WTC11 (cell line): ENCODE results near the gene CNPY3. TPM values are rescaled to one million over a fixed set of nuclear protein-coding genes. Genes with fewer than 3 reads are reported as not detected.

Experiments used
- ATAC-seq: fragments of 200-7000 bp; cut with Tn5 transposase; 2 replicates; pipeline ENCODE4 v1.10.0; 2021; ENCODE audit warnings: mild to moderate bottlenecking, moderate library complexity
- CTCF ChIA-PET: fragments of 300-600 bp; sonication (Branson Sonifier 250); formaldehyde crosslinking; loops from one replicate; lab custom pipeline; 2021; ENCODE audit warnings: antibody characterized with exemption; lab: Charles Lee
- POLR2A ChIA-PET: fragments of 350-600 bp; sonication (Branson Sonifier 250); formaldehyde crosslinking; loops from one replicate; lab custom pipeline; 2021; ENCODE audit warnings: antibody characterized with exemption; lab: Charles Lee
- DNase-seq: peaks from one replicate; pipeline ENCODE4 v3.0.0; 2021; ENCODE audit warnings: low spot score
- H3K27ac Mint-ChIP-seq: 2 replicates; pipeline ENCODE4 v1.8.0; 2021; ENCODE audit warnings: mixed read lengths
- H3K27me3 Mint-ChIP-seq: 2 replicates; pipeline ENCODE4 v1.8.0; 2021; ENCODE audit warnings: low read depth, mild to moderate bottlenecking, moderate library complexity, mixed read lengths
- H3K36me3 Mint-ChIP-seq: 2 replicates; pipeline ENCODE4 v1.8.0; 2021; ENCODE audit warnings: mixed read lengths
- H3K4me1 Mint-ChIP-seq: 2 replicates; pipeline ENCODE4 v1.8.0; 2022; ENCODE audit warnings: mixed read lengths
- H3K4me3 Mint-ChIP-seq: 2 replicates; pipeline ENCODE4 v1.8.0; 2021; ENCODE audit warnings: mild to moderate bottlenecking, moderate library complexity, mixed read lengths
- H3K9me3 Mint-ChIP-seq: 2 replicates; pipeline ENCODE4 v1.8.0; 2021; ENCODE audit warnings: mixed read lengths
- CBFB ChIP-seq: sonication (generic); formaldehyde crosslinking; IDR thresholded peaks from 2 replicates; pipeline ENCODE4 v1.8.1; 2022; ENCODE audit warnings: mild to moderate bottlenecking, low read depth, missing genetic modification reagents
- ESRRA ChIP-seq: sonication (generic); formaldehyde crosslinking; IDR thresholded peaks from 2 replicates; pipeline ENCODE4 v1.8.1; 2022; ENCODE audit warnings: mild to moderate bottlenecking, missing genetic modification reagents, borderline replicate concordance
- ETV6 ChIP-seq: sonication (generic); formaldehyde crosslinking; IDR thresholded peaks from 2 replicates; pipeline ENCODE4 v1.8.1; 2022; ENCODE audit warnings: mild to moderate bottlenecking, missing genetic modification reagents
- FOXJ3 ChIP-seq: sonication (generic); formaldehyde crosslinking; IDR thresholded peaks from 2 replicates; pipeline ENCODE4 v1.9.0; 2021; ENCODE audit warnings: missing genetic modification reagents, mild to moderate bottlenecking, borderline replicate concordance
- FOXK1 ChIP-seq: sonication (generic); formaldehyde crosslinking; IDR thresholded peaks from 2 replicates; pipeline ENCODE4 v1.8.0; 2022; ENCODE audit warnings: mild to moderate bottlenecking, moderate library complexity, missing genetic modification reagents
- GABPB1 ChIP-seq: sonication (generic); formaldehyde crosslinking; IDR thresholded peaks from 2 replicates; pipeline ENCODE4 v1.8.1; 2023; ENCODE audit warnings: mild to moderate bottlenecking, missing genetic modification reagents
- HMGA2 ChIP-seq: fragments of 250-450 bp; sonication (Bioruptor Pico); IDR thresholded peaks from 2 replicates; pipeline ENCODE4 v1.4.0; 2021; ENCODE audit warnings: mild to moderate bottlenecking, moderate library complexity
- JUN ChIP-seq: sonication (generic); formaldehyde crosslinking; IDR thresholded peaks from 2 replicates; pipeline ENCODE4 v1.8.0; 2023; ENCODE audit warnings: mild to moderate bottlenecking, missing genetic modification reagents
- KAT7 ChIP-seq: sonication (generic); formaldehyde crosslinking; IDR thresholded peaks from 2 replicates; pipeline ENCODE4 v1.8.1; 2023; ENCODE audit warnings: missing genetic modification reagents, mild to moderate bottlenecking, borderline replicate concordance
- MXD4 ChIP-seq: fragments of 250-450 bp; sonication (Bioruptor Pico); IDR thresholded peaks from 2 replicates; pipeline ENCODE4 v1.8.0; 2021; ENCODE audit warnings: mild to moderate bottlenecking, moderate library complexity, borderline replicate concordance
- NFATC4 ChIP-seq: fragments of 250-450 bp; sonication (Bioruptor Pico); IDR thresholded peaks from 2 replicates; pipeline ENCODE4 v1.9.0; 2021; ENCODE audit warnings: mild to moderate bottlenecking
- NFE2L1 ChIP-seq: sonication (generic); formaldehyde crosslinking; IDR thresholded peaks from 2 replicates; pipeline ENCODE4 v1.8.1; 2023; ENCODE audit warnings: missing genetic modification reagents
- NR1H2 ChIP-seq: sonication (generic); formaldehyde crosslinking; IDR thresholded peaks from 2 replicates; pipeline ENCODE4 v1.9.0; 2021; ENCODE audit warnings: mild to moderate bottlenecking, moderate library complexity, missing genetic modification reagents
- NR3C1 ChIP-seq: sonication (generic); formaldehyde crosslinking; conservative IDR thresholded peaks from 2 replicates; pipeline ENCODE4 v1.8.1; 2023; ENCODE audit warnings: low read depth, mild to moderate bottlenecking, missing genetic modification reagents
- ZNF263 ChIP-seq: sonication (generic); formaldehyde crosslinking; IDR thresholded peaks from 2 replicates; pipeline ENCODE4 v1.8.1; 2022; ENCODE audit warnings: low read depth, mild to moderate bottlenecking, moderate library complexity, missing genetic modification reagents
- ZNF317 ChIP-seq: sonication (generic); formaldehyde crosslinking; IDR thresholded peaks from 2 replicates; pipeline ENCODE4 v1.8.1; 2023; ENCODE audit warnings: low read depth, mild to moderate bottlenecking, moderate library complexity, missing genetic modification reagents, borderline replicate concordance
- ZNF396 ChIP-seq: fragments of 250-450 bp; sonication (Bioruptor Pico); IDR thresholded peaks from 2 replicates; pipeline ENCODE4 v1.8.0; 2021; ENCODE audit warnings: mild to moderate bottlenecking, moderate library complexity, borderline replicate concordance
- ZNF423 ChIP-seq: fragments of 250-450 bp; sonication (Bioruptor Pico); IDR thresholded peaks from 2 replicates; pipeline ENCODE4 v2.1.2; 2022; ENCODE audit warnings: mild to moderate bottlenecking, moderate library complexity
- total RNA-seq: library from RNA; stranded (reverse); gene quantifications from 3 replicates; pipeline ENCODE4 v1.2.3, GENCODE V29; 2021
- TF ChIP-seq, protein P1 (sequence below): sonication (generic); formaldehyde crosslinking; IDR thresholded peaks from 2 replicates; pipeline ENCODE4 v1.8.0; 2022; ENCODE audit warnings: missing genetic modification reagents
- TF ChIP-seq, protein P2 (sequence below): fragments of 250-450 bp; sonication (Bioruptor Pico); IDR thresholded peaks from 2 replicates; pipeline ENCODE4 v1.9.0; 2021; ENCODE audit warnings: moderate library complexity, mild to moderate bottlenecking, inconsistent platforms, borderline replicate concordance
- TF ChIP-seq, protein P3 (sequence below): sonication (generic); formaldehyde crosslinking; IDR thresholded peaks from 2 replicates; pipeline ENCODE4 v1.8.1; 2022; ENCODE audit warnings: mild to moderate bottlenecking, missing genetic modification reagents, moderate library complexity, borderline replicate concordance
- TF ChIP-seq, protein P4 (sequence below): sonication (generic); formaldehyde crosslinking; IDR thresholded peaks from 2 replicates; pipeline ENCODE4 v1.8.0; 2023; ENCODE audit warnings: missing genetic modification reagents, mild to moderate bottlenecking, borderline replicate concordance
- TF ChIP-seq, protein P5 (sequence below): sonication (generic); formaldehyde crosslinking; IDR thresholded peaks from 2 replicates; pipeline ENCODE4 v1.8.1; 2022; ENCODE audit warnings: low read depth, mild to moderate bottlenecking, moderate library complexity, missing genetic modification reagents, borderline replicate concordance

The CNPY3 gene
- total RNA-seq, 1 experiment from 2014 or later: 67.0 TPM

DNA sequence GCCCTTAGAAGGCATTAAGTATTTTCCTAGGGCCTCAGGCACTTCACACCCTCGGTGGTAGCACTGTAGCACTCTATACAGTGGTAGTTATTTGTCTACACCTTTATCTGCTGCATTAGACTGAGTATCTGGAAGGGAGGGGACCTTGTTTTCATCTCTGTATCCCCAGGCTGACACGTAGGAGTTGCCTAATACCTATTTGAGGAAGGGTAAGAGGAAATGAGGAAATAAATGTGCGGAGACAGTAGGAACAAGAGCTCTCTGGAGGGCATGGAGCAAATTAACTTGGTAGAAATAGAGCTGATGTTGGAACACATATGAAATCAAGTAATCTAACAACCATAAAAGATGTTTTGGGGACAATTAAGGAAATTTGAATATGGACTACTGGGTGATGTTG is 3.9 kb downstream of the CNPY3 start:
- ATAC-seq (no peak), DNase-seq (no peak)
- Mint-ChIP-seq H3K9me3 (no peaks in the 10 kb centered on the region), H3K36me3 (peaks cover 47% of the 10 kb centered on the region), H3K4me3 (no peak overlapping the region), H3K27ac (peak overlapping the region; percentile 11; the same call in 1 of the 2 replicates), H3K27me3 (peaks cover 2% of the 10 kb centered on the region; the same call in 1 of the 2 replicates), H3K4me1 (peaks cover 33% of the 10 kb centered on the region)
- TF ChIP-seq KAT7 (CRISPR knock-in tag): no peak
- no peak for TF ChIP-seq HMGA2 (CRISPR knock-in tag)
- TF ChIP-seq FOXJ3 (CRISPR knock-in tag): no peak
- no peak for TF ChIP-seq NFE2L1 (CRISPR knock-in tag)
- no peak for TF ChIP-seq ETV6 (CRISPR knock-in tag)
- TF ChIP-seq, protein P1, sequence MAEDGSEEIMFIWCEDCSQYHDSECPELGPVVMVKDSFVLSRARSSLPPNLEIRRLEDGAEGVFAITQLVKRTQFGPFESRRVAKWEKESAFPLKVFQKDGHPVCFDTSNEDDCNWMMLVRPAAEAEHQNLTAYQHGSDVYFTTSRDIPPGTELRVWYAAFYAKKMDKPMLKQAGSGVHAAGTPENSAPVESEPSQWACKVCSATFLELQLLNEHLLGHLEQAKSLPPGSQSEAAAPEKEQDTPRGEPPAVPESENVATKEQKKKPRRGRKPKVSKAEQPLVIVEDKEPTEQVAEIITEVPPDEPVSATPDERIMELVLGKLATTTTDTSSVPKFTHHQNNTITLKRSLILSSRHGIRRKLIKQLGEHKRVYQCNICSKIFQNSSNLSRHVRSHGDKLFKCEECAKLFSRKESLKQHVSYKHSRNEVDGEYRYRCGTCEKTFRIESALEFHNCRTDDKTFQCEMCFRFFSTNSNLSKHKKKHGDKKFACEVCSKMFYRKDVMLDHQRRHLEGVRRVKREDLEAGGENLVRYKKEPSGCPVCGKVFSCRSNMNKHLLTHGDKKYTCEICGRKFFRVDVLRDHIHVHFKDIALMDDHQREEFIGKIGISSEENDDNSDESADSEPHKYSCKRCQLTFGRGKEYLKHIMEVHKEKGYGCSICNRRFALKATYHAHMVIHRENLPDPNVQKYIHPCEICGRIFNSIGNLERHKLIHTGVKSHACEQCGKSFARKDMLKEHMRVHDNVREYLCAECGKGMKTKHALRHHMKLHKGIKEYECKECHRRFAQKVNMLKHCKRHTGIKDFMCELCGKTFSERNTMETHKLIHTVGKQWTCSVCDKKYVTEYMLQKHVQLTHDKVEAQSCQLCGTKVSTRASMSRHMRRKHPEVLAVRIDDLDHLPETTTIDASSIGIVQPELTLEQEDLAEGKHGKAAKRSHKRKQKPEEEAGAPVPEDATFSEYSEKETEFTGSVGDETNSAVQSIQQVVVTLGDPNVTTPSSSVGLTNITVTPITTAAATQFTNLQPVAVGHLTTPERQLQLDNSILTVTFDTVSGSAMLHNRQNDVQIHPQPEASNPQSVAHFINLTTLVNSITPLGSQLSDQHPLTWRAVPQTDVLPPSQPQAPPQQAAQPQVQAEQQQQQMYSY (CRISPR knock-in tag): no peak
- TF ChIP-seq CBFB (CRISPR knock-in tag): no peak
- no peak for TF ChIP-seq GABPB1 (CRISPR knock-in tag)
- no peak for TF ChIP-seq NFATC4
- TF ChIP-seq, protein P2, sequence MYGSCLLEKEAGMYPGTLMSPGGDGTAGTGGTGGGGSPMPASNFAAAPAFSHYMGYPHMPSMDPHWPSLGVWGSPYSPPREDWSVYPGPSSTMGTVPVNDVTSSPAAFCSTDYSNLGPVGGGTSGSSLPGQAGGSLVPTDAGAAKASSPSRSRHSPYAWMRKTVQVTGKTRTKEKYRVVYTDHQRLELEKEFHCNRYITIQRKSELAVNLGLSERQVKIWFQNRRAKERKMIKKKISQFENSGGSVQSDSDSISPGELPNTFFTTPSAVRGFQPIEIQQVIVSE (CRISPR knock-in tag): no peak
- TF ChIP-seq, protein P3, sequence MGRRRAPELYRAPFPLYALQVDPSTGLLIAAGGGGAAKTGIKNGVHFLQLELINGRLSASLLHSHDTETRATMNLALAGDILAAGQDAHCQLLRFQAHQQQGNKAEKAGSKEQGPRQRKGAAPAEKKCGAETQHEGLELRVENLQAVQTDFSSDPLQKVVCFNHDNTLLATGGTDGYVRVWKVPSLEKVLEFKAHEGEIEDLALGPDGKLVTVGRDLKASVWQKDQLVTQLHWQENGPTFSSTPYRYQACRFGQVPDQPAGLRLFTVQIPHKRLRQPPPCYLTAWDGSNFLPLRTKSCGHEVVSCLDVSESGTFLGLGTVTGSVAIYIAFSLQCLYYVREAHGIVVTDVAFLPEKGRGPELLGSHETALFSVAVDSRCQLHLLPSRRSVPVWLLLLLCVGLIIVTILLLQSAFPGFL (CRISPR knock-in tag): no peak
- TF ChIP-seq ZNF263 (CRISPR knock-in tag): no peak
- no peak for TF ChIP-seq ZNF317 (CRISPR knock-in tag)
- TF ChIP-seq JUN (CRISPR knock-in tag): no peak
- no peak for TF ChIP-seq ZNF423 (CRISPR knock-in tag)
- ChIA-PET CTCF (interaction anchor here (0.5 to 0.7 kb wide), 2 partner anchors 22 to 217 kb away, joined by 3 to 5 read pairs; no protein-coding TSS in a partner anchor), POLR2A (interaction anchor here (1.0 kb wide), 1 partner anchor 21 kb away, joined by 3 read pairs; no protein-coding TSS in a partner anchor)

DNA sequence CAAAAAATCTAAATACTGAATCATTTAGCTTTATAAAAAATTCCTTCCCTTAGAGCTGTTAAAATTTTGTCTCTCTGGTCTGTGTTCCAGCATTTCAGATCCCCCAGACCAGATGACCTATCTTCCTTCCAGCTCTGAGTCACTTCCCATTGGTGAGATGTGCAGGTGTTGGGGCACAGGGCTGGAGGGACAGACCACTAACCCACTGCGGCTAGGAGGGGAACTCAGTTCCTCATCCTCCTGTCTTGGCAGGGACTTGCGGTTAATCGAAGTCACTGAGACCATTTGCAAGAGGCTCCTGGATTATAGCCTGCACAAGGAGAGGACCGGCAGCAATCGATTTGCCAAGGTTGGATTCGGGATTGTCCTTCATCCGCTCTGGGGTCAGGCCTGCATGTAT is 6.0 kb downstream of the CNPY3 start:
- ATAC-seq: no peak
- CTCF ChIA-PET: interaction anchor here (1.2 kb wide), 1 partner anchor 24 kb away, joined by 3 read pairs; no protein-coding TSS in a partner anchor

More for the DNA sequence above, 6.0 kb downstream of the CNPY3 start:
- no peak overlapping the region for H3K4me3 Mint-ChIP-seq
- TF ChIP-seq FOXK1 (no peak), ZNF317 (CRISPR knock-in tag) (no peak), NR3C1 (CRISPR knock-in tag) (no peak), MXD4 (CRISPR knock-in tag) (no peak), NR1H2 (CRISPR knock-in tag) (no peak), ESRRA (CRISPR knock-in tag) (no peak), ZNF396 (CRISPR knock-in tag) (no peak)
- TF ChIP-seq, protein P4, sequence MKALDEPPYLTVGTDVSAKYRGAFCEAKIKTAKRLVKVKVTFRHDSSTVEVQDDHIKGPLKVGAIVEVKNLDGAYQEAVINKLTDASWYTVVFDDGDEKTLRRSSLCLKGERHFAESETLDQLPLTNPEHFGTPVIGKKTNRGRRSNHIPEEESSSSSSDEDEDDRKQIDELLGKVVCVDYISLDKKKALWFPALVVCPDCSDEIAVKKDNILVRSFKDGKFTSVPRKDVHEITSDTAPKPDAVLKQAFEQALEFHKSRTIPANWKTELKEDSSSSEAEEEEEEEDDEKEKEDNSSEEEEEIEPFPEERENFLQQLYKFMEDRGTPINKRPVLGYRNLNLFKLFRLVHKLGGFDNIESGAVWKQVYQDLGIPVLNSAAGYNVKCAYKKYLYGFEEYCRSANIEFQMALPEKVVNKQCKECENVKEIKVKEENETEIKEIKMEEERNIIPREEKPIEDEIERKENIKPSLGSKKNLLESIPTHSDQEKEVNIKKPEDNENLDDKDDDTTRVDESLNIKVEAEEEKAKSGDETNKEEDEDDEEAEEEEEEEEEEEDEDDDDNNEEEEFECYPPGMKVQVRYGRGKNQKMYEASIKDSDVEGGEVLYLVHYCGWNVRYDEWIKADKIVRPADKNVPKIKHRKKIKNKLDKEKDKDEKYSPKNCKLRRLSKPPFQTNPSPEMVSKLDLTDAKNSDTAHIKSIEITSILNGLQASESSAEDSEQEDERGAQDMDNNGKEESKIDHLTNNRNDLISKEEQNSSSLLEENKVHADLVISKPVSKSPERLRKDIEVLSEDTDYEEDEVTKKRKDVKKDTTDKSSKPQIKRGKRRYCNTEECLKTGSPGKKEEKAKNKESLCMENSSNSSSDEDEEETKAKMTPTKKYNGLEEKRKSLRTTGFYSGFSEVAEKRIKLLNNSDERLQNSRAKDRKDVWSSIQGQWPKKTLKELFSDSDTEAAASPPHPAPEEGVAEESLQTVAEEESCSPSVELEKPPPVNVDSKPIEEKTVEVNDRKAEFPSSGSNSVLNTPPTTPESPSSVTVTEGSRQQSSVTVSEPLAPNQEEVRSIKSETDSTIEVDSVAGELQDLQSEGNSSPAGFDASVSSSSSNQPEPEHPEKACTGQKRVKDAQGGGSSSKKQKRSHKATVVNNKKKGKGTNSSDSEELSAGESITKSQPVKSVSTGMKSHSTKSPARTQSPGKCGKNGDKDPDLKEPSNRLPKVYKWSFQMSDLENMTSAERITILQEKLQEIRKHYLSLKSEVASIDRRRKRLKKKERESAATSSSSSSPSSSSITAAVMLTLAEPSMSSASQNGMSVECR (CRISPR knock-in tag): no peak
- TF ChIP-seq, protein P5, sequence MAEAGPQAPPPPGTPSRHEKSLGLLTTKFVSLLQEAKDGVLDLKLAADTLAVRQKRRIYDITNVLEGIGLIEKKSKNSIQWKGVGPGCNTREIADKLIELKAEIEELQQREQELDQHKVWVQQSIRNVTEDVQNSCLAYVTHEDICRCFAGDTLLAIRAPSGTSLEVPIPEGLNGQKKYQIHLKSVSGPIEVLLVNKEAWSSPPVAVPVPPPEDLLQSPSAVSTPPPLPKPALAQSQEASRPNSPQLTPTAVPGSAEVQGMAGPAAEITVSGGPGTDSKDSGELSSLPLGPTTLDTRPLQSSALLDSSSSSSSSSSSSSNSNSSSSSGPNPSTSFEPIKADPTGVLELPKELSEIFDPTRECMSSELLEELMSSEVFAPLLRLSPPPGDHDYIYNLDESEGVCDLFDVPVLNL (CRISPR knock-in tag): no peak
- no peak overlapping the region; the same call in 1 of the 2 replicates for H3K27ac Mint-ChIP-seq
- H3K4me1 Mint-ChIP-seq: peaks cover 38% of the 10 kb centered on the region
- no peak for DNase-seq
- peaks cover 2% of the 10 kb centered on the region; the same call in 1 of the 2 replicates for H3K27me3 Mint-ChIP-seq
- H3K36me3 Mint-ChIP-seq: peaks cover 57% of the 10 kb centered on the region
- POLR2A ChIA-PET: no interaction called here
- H3K9me3 Mint-ChIP-seq: no peaks in the 10 kb centered on the region
